GM19035 (cell line): ENCODE results near the gene AMN.

Source experiments
- ATAC-seq: cut with Tn5 transposase; IDR thresholded peaks from one replicate; pipeline ENCODE4 v1.9.1; 2021; ENCODE audit not compliant: unreplicated experiment

Gene AMN

DNA sequence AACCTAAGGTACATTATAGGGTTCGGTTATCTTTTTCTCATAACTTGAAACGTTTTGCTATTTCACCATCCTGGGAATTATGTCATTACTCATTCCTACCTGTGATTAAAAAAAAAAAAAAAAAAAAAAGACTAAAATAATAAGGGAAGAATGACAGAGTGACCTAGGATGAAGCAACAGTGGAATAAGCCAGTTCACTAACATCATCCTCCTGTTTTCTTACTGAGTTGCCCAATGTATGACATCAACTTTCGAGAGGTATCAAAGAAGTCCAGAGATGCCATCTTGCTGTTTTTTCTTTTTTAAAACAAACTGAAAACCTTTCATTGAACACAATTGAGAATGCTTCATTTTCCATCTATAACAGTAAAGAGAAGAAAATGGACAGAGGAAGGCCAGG, 42.8 kb downstream of the AMN start:
- ATAC-seq = no peak

DNA sequence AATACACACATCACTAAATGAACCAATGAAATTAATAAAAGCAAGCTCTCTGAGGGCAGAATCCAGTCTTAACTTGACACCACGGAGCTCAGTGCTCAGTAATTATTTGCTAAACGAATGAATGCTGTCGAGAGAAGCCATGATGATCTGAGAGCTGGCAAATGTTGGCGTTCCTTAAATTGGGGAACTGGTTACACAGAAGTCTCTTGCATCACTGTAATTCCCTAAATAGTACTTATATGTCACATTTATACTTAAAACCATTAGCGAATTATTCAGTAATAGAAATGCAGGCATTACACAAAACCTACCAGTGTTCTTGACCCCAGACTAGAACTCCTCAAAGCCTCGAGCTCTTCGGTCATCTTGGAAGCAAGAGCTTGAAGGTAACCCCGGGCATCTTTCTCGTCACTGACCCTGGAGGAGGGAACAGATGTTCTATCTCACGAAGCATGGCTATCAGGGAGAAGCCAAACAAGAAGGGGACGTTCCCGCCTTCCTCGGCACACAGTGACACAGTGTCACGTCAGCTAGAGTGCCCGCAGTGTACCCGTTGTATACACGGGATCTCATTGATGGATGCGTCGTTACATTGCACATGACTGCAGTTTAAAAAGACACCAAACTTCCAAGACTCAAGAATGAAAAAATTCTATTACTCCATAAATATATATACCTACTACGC, 43.6 kb downstream of the AMN start:
- no peak for ATAC-seq

DNA sequence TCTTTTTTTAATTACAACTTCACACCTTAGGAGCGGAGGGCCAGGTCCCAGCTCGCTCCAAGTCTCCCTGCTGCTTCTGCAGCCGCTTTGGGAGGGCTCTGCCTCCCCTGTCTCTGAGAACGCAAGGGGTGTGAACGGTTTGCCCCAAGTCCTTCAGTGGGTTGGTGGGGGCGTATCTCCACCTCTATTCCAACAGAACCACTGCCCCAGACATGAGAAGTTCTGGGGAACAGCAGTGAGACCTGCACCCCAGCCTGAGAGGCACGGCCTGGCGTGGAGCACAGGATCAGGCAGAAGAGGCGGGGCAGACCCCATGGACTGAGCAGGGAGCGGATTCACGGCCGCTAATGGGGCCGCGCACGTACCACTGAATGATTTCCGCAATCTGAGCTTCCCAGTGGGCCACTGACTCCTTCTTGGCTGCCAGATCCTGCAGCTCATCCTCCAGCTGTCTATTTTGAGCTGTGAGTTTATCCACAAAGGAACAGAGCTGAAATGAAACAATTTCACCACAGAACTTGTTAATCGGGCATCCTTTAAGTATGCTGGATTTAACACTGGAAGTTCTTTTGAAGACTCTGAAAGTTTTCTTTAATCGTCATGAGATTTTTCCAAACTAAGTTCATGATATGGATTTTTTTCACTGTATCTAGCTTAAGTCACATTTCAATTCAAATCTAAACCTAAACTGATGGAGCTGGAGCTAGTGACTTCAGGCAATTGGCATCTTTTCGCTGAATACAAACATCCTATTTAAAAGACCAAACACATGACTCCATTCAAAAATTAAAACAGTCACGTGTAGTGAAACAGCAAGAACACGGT, 44.4 kb downstream of the AMN start:
- no peak for ATAC-seq

DNA sequence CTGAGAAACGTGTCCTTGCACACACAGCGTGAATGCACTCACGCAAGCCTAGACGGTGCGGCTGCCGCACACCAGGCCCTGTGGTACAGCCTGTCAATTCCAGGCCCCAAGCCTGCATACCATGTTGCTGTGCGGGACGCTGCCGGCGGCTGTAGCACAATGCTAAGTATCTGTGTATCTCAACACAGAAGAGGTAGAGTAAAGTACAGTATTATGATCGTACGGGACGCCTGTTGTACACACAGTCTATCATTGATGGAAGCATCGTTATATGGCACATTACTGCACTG, 45.0 kb downstream of the AMN start:
- no peak for ATAC-seq

DNA sequence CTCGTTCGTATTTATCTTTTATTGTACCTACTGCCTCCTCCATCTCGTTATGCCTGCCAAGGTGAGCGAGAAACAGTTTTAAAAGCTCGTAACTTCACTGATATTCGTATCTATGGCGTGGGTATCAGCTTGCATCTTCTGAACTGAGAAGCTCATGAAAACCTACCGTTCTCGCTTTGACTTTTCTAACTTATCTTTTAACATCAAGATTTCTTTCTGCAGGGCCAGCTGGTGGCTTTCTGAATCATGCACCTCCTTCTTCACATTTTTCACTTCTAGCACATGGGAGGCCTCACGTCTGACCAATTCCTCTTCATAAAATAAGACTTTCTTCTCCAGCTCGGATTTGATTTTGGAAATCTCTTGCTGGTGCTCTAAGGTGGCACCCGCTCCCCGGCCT, 45.8 kb downstream of the AMN start:
- ATAC-seq = no peak

DNA sequence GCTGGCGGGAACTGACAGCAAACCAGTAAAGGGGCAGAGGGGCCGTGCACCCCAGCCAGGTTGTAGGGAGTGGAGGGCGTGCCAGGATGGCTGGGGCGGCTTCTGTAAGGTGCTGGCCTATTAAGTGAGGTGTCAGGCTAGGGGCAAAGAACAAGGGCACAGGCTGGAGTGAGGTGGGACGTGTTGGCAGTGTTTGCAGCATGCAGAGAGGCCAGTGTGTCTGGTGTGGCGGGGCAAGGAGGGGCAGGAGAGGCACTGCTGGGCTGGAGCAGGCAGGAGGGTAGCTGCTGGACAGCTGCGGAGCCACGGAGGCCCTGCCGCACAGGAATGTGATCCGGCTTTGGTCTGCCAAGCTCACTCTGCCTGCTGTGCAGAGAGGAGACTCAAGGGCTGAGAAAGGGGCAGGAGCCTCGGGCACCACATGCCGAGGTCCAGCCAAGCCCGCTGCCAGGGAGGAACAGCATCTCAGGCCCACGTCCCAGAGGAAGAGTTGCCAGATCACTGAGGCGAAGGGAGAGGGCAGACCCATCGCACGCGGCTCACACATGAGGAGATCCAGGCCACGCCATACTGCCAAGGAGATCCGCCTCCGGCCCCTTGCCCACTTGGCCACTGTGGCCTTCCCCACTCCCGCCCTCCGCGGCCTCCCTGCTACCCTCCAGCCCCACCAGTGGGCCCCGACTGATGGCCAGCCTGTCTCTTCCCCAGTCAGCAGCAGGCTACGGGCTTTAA, 46.8 kb downstream of the AMN start:
- ATAC-seq = no peak

DNA sequence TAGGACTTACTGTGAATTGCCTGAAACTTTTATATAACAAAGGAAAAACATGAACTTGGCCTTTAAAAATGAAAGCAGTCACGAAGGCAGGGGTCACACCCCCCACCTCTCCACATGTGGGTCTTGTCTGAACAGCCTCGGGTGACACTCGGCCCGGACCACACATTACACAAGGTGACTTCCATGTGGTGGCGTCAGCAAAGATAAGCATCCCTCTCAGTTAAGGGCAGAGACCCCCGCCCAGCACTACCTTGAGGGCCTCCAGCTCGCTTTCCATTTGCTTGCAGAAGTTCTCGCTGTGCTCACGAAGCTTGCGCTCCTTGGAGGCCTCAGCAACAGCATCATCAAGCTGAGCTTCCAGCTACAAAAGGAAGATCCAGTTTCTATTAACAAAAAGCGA, 47.4 kb downstream of the AMN start:
- ATAC-seq = no peak

DNA sequence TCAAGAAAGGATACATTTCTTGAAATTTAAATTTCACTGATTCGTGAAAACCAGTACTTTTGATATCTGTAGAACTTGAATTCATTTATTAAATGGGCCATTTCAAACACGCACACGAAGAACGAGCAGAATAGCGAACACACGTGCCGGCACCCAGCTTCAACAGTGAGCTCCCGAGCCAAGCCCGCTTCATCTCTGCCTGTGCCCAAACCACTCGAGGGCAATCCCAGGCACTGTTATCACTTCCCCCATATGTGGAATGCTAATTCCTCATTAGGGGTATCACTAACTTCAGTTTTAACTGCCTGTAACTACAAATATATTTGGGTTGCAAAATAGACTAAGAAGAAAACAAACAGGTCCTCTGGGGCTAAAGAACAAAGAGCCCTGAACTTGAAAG, 48.0 kb downstream of the AMN start:
- ATAC-seq = no peak

DNA sequence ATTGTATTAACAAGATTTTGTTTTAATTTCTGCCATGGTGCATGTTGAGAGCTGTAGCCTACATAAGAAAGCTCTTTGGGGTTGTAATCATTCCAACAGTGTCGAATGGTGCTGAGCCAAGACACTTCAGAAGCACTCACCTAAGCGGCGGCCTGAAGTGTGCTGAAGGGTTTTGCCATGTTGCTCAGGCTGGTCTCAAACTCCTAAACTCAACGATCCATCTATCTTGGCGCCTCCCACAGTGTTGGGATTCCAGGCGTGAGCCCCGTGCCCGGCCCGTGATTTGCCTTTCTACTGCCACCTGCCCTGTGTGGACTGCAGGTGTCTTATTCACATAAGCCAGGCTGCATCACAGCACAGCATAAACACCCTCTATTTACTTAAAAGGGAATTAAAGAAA, 48.9 kb downstream of the AMN start:
- no peak for ATAC-seq

DNA sequence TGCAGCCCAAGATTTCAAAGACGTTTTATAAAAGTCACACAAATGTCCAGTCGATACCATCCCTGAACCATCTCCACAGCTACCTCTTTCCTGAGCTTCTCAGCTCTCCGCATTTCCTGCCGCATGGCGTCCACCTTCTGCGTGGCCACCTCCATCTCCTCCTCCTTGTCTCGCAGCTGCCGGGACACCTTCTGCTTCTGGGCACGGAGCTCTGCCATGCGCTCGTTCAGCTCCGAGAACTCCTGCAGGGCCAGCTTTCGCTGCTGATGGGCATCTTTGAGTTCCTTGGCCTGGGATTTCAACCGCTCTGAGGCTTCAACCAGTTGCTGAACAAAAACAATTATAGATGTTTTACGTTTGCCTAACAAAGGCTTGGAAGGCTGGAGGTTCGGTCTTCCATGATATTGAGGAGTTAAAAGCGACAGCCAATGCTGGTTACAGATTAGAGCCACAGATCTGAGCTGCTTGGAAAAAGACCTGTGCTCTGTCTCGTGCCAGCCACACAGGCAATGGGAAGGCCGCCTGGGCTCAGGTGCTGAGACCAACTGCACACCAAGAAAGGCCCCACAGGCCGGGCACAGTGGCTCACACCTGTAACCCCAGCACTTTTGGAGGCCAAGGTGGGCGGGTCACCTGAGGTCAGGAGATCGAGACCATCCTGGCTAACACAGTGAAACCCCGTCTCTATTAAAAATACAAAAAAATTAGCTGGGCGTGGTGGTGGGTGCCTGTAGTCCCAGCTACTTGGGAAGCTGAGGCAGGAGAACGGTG, 49.6 kb downstream of the AMN start:
- ATAC-seq = no peak

DNA sequence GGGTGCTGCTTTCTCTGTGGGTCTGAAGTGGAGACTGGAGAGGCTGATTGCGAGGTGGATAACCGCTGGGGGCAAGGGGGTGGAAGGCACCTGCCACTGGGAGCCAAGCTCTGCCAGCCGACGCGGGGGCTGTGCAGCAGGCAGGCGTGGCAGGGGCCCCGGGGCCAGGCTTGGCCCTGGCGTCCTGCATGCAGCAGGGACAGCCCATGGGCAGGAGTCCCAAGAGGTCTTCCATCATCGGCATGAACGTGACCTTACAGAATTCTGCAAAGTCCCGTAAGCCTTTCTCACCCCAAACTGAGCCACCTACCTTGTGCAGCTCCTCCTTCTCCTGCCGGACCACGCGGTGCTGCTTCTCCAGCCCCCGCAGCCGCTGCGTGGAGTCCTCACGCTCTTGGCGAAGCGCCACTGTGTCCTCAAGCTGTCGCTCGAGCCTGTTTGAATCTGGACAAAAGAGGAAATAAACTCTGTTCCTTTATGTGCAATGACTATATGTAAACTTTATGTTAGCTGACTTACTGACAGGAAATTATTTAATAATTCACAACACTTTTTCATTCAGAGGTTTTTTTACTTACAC, 51.3 kb downstream of the AMN start:
- no peak for ATAC-seq

DNA sequence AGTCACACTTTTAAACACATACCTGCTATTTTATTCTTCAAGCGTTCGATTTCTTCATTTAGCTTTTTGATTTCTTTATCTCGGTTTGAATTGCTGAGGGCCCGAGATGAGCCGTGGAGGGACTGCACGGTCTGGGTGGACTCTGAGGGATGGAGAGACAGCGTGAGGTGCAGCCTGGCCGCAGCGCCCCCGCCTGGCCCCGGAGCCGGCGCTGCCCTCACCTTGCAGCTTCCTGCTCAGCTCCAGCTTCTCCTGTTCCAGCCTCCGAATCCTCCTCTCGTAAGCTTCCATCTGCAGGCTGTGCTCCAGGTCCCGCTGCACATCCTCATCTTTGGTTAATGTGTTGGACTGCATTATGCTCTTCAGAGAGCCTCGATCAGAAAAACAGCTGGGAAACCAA, 53.2 kb downstream of the AMN start:
- no peak for ATAC-seq

DNA sequence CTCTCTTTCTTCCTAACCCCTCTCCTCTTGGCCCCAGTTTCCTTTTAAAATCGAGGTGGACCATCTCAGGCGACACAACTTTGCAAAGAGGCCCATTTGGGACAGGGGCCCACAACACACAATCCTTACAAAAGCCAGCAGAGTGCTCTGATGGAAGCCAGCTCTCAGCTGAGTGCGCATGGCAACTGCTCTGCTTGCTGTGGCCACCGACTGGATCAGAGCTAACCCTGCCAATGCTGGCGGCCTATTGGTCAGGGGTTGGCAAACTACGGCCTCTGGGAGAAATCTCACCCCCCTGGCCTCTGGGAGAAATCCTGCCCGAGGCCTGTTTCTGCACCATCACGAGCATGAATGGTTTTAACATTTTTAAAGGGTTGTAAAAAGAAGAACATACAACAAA, 55.0 kb downstream of the AMN start:
- ATAC-seq = no peak

DNA sequence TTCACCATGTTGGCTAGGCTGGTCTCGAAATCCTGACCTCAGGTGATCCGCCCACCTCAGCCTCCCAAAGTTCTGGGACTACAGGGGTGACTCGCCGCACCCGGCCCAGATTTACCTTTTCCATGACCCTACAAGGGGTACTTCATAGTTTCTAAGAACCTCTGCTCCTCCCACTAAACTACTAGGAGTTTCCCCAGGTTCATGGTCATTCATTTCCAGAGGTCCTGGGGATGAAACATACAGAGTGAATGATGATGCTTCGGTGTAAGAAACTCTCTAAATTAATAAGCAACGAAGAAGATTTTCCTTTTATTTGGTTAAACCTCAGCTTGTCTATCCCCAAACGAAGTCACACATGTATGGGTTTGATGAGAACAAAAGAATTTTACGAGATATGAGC, 56.9 kb downstream of the AMN start:
- ATAC-seq = no peak

DNA sequence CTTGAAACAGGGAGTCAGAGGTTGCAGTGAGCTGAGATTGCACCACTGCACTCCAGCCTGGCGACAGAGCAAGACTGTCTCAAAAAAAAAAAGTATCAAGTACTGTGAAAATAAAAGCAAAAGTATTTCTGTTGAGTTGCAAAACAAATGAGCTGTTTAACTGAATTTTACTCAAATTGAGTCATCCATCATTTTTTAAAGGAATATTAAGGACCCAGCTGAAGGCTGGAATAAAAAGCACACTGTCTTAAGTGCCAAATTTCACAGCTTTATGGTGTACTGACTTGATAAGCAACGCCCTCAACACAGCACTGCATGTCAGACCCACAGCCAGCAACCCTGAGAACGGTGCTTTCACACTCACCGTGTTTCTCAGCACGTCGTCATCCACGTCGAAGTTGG, 57.9 kb downstream of the AMN start:
- no peak for ATAC-seq
